Mesendoderm (in vitro differentiated cells): Measurements from ENCODE around the gene P2RY2.
"Not testable (repeated sequence)": the region's sequence is repeated elsewhere in the genome, so short reads cannot be mapped to it uniquely, and the experiment has no call there.

Experiments used
- DNase-seq: peaks from one replicate; pipeline ENCODE4 v3.0.0; 2013
- H2AK5ac ChIP-seq: 2 replicates; pipeline ENCODE4 v1.6.1; 2013; ENCODE audit warnings: low read length, inconsistent platforms
- H2BK120ac ChIP-seq: 2 replicates; pipeline ENCODE4 v1.6.1; 2013; ENCODE audit warnings: low read depth, mild to moderate bottlenecking, low read length, moderate library complexity, mixed read lengths
- H2BK15ac ChIP-seq: replicated peaks from 2 replicates; pipeline ENCODE4 v1.6.1; 2013; ENCODE audit warnings: low read depth, mild to moderate bottlenecking, moderate library complexity
- H2BK5ac ChIP-seq: 2 replicates; pipeline ENCODE4 v1.6.1; 2013; ENCODE audit warnings: low read length, inconsistent platforms
- H3K18ac ChIP-seq: 2 replicates; pipeline ENCODE4 v1.6.1; 2013; ENCODE audit warnings: mild to moderate bottlenecking, low read length, mixed read lengths
- H3K23ac ChIP-seq: one replicate; pipeline ENCODE4 v1.6.1; 2013; ENCODE audit warnings: low read length
- H3K27ac ChIP-seq: 2 replicates; pipeline ENCODE4 v1.5.1; 2013; ENCODE audit warnings: low read depth, mild to moderate bottlenecking, inconsistent platforms, low read length, moderate library complexity
- H3K27me3 ChIP-seq: 2 replicates; pipeline ENCODE4 v1.6.1; 2013; ENCODE audit warnings: low read length, control low read depth, mild to moderate bottlenecking, inconsistent platforms; ENCODE audit not compliant: insufficient read depth, poor library complexity
- H3K36me3 ChIP-seq: 2 replicates; pipeline ENCODE4 v1.6.1; 2013; ENCODE audit warnings: low read length, inconsistent platforms; ENCODE audit not compliant: control insufficient read depth, insufficient read depth
- H3K4ac ChIP-seq: one replicate; pipeline ENCODE4 v1.6.1; 2013; ENCODE audit warnings: low read depth, mild to moderate bottlenecking, low read length, moderate library complexity
- H3K4me1 ChIP-seq: 2 replicates; pipeline ENCODE4 v1.6.1; 2013; ENCODE audit warnings: low read depth, low read length, inconsistent platforms; ENCODE audit not compliant: control insufficient read depth
- H3K4me2 ChIP-seq: 2 replicates; pipeline ENCODE4 v1.6.1; 2013; ENCODE audit warnings: low read length
- H3K4me3 ChIP-seq: 2 replicates; pipeline ENCODE4 v1.5.1; 2013; ENCODE audit warnings: mild to moderate bottlenecking, low read length
- H3K56ac ChIP-seq: one replicate; pipeline ENCODE4 v1.6.1; 2013; ENCODE audit warnings: low read length
- H3K79me1 ChIP-seq: 2 replicates; pipeline ENCODE4 v1.6.1; 2013; ENCODE audit warnings: low read length, inconsistent platforms
- H3K79me2 ChIP-seq: 2 replicates; pipeline ENCODE4 v1.6.1; 2013; ENCODE audit warnings: mild to moderate bottlenecking, low read length; ENCODE audit not compliant: control insufficient read depth, insufficient read depth
- H3K9ac ChIP-seq: 2 replicates; pipeline ENCODE4 v1.6.1; 2013; ENCODE audit warnings: low read length, inconsistent platforms
- H4K5ac ChIP-seq: one replicate; pipeline ENCODE4 v1.6.1; 2013; ENCODE audit warnings: low read length
- H4K8ac ChIP-seq: one replicate; pipeline ENCODE4 v1.6.1; 2013; ENCODE audit warnings: low read depth, mild to moderate bottlenecking, control low read depth, low read length, moderate library complexity
- WGBS: extraction: QIAGEN DNeasy Blood & Tissue Kit; methylation state at CpG from one replicate; pipeline ENCODE4 v1.1.7; 2013; ENCODE audit warnings: low lambda C conversion rate, missing lambda C conversion rate; ENCODE audit not compliant: insufficient coverage; ENCODE audit errors: extremely low coverage; 5-methylcytosine and 5-hydroxymethylcytosine counted together

P2RY2 gene

GRCh38 chr11:73228268-73229134 is 10.4 kb downstream of the P2RY2 start:
- DNase-seq = no peak
- H3K4me2 ChIP-seq = no peak overlapping the region
- H3K56ac ChIP-seq = no peak overlapping the region
- H2BK15ac ChIP-seq = no peak overlapping the region
- H3K4ac ChIP-seq = no peak overlapping the region
- no peaks in the 10 kb centered on the region for H3K79me2 ChIP-seq
- no peak overlapping the region for H3K4me3 ChIP-seq
- H4K8ac ChIP-seq = no peak overlapping the region
- no peaks in the 10 kb centered on the region for H3K27me3 ChIP-seq
- no peak overlapping the region for H2BK120ac ChIP-seq
- H3K9ac ChIP-seq = no peak overlapping the region
- peaks cover 1% of the 10 kb centered on the region for H3K4me1 ChIP-seq
- no CpG with 5 or more reads among the region's 4 CpGs for WGBS
- H3K18ac ChIP-seq = no peak overlapping the region
- H3K36me3 ChIP-seq = no peaks in the 10 kb centered on the region
- no peak overlapping the region for H4K5ac ChIP-seq
- no peak overlapping the region for H3K27ac ChIP-seq
- H2AK5ac ChIP-seq = no peak overlapping the region
- H3K23ac ChIP-seq = no peak overlapping the region
- no peak overlapping the region for H2BK5ac ChIP-seq
- no peaks in the 10 kb centered on the region for H3K79me1 ChIP-seq

DNA sequence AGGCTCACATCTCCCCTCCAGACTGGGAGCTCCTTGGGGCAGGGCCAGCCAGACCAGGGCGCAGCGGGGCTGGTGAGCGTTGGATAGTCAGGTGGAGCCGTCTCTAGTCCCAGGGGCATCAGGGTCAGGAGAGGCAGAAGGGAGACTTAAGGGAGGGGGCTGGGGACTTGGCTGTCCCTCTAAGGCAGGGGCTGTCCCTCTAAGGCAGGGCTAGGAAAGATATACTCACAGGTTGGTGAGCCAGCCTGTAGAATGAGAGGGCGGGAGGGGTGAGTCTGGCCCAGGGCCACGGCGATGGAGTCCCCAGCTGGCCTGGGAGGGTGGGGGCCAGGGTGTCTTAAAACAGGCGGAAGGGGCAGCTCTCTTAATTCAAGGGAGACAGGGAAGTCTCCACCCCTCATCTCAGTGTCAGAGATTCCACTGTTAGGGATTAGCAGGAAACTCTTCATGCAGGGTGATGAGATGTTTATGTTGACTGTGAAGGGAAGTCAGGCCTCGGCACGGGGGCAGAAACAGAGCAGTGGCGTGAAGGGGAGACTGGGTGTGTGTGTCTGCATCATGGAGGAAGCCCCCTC is 11.3 kb downstream of the P2RY2 start:
- WGBS = no CpG with 5 or more reads among the region's 11 CpGs
- Histone ChIP-seq H4K8ac (no peak overlapping the region), H3K9ac (no peak overlapping the region), H3K4me2 (no peak overlapping the region), H3K4ac (no peak overlapping the region), H4K5ac (no peak overlapping the region), H2BK5ac (no peak overlapping the region), H3K4me3 (no peak overlapping the region), H3K18ac (no peak overlapping the region), H3K27me3 (no peaks in the 10 kb centered on the region), H3K23ac (no peak overlapping the region), H3K79me1 (no peaks in the 10 kb centered on the region), H3K4me1 (peaks cover 1% of the 10 kb centered on the region), H2AK5ac (no peak overlapping the region), H3K79me2 (no peaks in the 10 kb centered on the region), H2BK120ac (no peak overlapping the region), H2BK15ac (no peak overlapping the region), H3K27ac (no peak overlapping the region), H3K56ac (no peak overlapping the region), H3K36me3 (no peaks in the 10 kb centered on the region)
- no peak for DNase-seq

DNA sequence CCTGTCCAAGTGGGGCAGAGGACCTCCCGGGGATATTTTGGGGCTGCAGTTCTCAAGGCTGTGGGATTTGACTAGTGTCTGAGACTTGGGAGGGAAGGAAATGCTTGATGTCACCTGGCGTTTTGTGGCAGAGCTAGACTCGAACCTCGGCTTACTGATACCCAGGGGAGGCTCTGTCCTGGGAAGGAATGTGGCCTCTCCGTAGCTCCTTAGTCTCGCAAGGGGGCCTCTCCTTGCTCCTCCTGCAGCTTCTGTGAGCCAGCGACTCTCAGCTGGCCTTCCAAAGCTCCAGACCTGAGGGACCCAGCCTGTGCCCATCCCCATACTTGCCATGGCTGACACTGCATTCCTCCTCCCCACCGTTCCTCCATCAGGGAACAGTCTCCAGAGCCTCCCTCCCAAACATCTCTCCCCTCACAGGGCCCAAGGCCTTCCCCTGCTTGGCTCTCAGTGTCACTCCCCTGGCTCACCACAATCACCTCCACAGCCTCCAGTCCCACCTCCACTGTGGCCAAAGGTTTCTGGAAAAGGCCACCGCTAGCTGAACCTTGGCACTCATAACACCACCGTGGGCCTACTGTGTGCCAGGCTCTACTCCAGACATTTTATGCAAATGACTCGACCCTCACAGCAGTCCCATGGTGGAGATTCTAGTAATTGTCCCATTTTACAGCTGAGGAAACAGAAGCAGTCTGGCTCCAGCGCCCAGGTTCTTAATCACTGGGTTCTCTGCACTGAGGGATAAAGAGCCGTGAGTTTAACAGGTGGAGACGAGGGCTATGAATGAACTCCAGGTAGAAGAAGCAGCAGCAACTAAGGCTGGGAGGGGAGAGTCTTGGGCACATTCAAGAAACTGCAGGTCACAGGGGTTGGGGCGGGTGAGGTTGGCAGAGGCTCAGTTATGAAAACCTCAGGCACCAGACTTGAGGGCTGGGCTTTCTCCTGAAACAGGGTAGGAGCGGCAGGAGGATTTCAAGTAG is 12.1 kb downstream of the P2RY2 start:
- Histone ChIP-seq H3K4me2 (no peak overlapping the region), H3K56ac (peak overlapping the region; percentile 11), H3K79me2 (no peaks in the 10 kb centered on the region), H3K79me1 (no peaks in the 10 kb centered on the region), H2BK120ac (no peak overlapping the region), H2BK5ac (no peak overlapping the region), H3K18ac (no peak overlapping the region), H2AK5ac (no peak overlapping the region), H3K23ac (no peak overlapping the region), H3K4me3 (no peak overlapping the region), H3K36me3 (no peaks in the 10 kb centered on the region), H3K27me3 (no peaks in the 10 kb centered on the region), H3K27ac (no peak overlapping the region), H3K4ac (no peak overlapping the region), H2BK15ac (no peak overlapping the region), H4K5ac (no peak overlapping the region), H3K9ac (no peak overlapping the region), H4K8ac (no peak overlapping the region), H3K4me1 (peaks cover 1% of the 10 kb centered on the region)
- no peak for DNase-seq
- WGBS = no CpG with 5 or more reads among the region's 16 CpGs

GRCh38 chr11:73230931-73231330 is 12.8 kb downstream of the P2RY2 start:
- H2BK15ac ChIP-seq = no peak overlapping the region
- H3K23ac ChIP-seq = no peak overlapping the region
- H3K4me3 ChIP-seq = no peak overlapping the region
- H3K4me2 ChIP-seq = no peak overlapping the region
- no peak for DNase-seq
- peaks cover 1% of the 10 kb centered on the region for H3K4me1 ChIP-seq
- H3K36me3 ChIP-seq = no peaks in the 10 kb centered on the region
- H3K27me3 ChIP-seq = no peaks in the 10 kb centered on the region
- H3K79me2 ChIP-seq = no peaks in the 10 kb centered on the region
- H4K5ac ChIP-seq = no peak overlapping the region
- no CpG with 5 or more reads among the region's 7 CpGs for WGBS
- no peak overlapping the region for H3K4ac ChIP-seq
- no peak overlapping the region for H3K27ac ChIP-seq
- no peak overlapping the region for H3K9ac ChIP-seq
- no peak overlapping the region for H2BK5ac ChIP-seq
- H2BK120ac ChIP-seq = no peak overlapping the region
- H4K8ac ChIP-seq = no peak overlapping the region
- no peak overlapping the region for H3K56ac ChIP-seq
- H3K79me1 ChIP-seq = no peaks in the 10 kb centered on the region
- H3K18ac ChIP-seq = no peak overlapping the region
- H2AK5ac ChIP-seq = no peak overlapping the region

- H3K56ac ChIP-seq, H3K4me3 ChIP-seq, H3K27me3 ChIP-seq, H2AK5ac ChIP-seq, H3K79me1 ChIP-seq, H3K79me2 ChIP-seq, H3K4me1 ChIP-seq, H4K8ac ChIP-seq, H3K4ac ChIP-seq, H3K4me2 ChIP-seq, H2BK120ac ChIP-seq, H3K18ac ChIP-seq, H3K9ac ChIP-seq, H2BK5ac ChIP-seq, H3K36me3 ChIP-seq, H2BK15ac ChIP-seq, H3K27ac ChIP-seq, DNase-seq, H4K5ac ChIP-seq, H3K23ac ChIP-seq: not testable (repeated sequence)
- no CpG with 5 or more reads among the region's 7 CpGs for WGBS
Observed at GRCh38 chr11:73232487-73232886, 14.4 kb downstream of the P2RY2 start.
